ENCODE measurements around the gene AHRR.

Gene AHRR

DNA sequence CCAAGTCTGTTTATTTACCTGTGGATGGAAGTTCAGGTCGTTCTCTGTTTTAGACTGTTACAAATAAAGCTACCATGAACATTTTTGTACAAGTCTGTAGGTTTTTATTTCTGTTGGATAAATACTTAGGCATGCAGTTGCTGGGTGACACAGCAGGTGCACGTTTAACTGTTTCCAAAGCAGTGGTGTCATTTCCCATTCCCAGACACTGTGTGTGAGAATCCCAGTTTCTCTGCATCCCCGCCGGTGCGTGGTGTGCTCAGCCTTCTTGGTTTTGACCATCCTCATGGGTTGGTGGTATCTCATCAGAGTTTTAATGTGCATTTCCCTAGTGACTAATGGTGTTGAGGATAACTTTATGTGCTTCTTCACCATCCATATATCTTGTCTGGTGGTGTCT lies 27.2 kb downstream of the AHRR start:
- Histone ChIP-seq H3K36me3 (ENCODE audit: control insufficient read depth, insufficient read depth, low read length) (no peaks in the 10 kb centered on the region), H3K27me3 (ENCODE audit: control insufficient read depth, insufficient read depth, low read length) (peaks cover 5% of the 10 kb centered on the region; the same call in 1 of the 2 replicates), H3K9me3 (ENCODE audit: control insufficient read depth, insufficient read depth, low read length) (no peaks in the 10 kb centered on the region), H3K9ac (ENCODE audit: low read depth, low read length) (no peak overlapping the region), H3K4me3 (ENCODE audit: low read depth, low read length) (no peak overlapping the region), H3K4me1 (ENCODE audit: control insufficient read depth, insufficient read depth, low read length) (peaks cover 16% of the 10 kb centered on the region), H3K27ac (ENCODE audit: low read depth, low read length) (no peak overlapping the region)

DNA sequence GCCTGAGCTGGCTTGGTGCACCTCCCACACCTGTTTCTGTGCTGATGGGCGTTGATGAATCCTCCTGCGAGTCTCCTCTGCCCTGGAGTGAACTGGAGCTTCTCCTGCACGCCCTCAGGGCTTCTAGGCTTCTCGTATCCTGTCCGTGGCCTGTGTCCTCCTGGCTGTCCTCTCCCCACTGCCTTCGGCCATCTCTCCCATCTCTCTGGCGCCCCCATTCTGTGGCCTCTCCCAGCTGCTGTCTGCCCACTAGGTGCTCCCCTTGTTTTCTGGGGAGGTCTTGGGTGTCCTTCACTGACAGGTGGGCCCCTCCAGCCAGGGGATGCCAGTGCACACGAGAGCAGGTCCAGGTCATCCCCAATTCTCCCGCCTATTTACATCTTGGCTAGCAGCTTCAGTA lies 28.8 kb downstream of the AHRR start:
- no peaks in the 10 kb centered on the region for H3K9me3 ChIP-seq (ENCODE audit: control insufficient read depth, insufficient read depth, low read length)

DNA sequence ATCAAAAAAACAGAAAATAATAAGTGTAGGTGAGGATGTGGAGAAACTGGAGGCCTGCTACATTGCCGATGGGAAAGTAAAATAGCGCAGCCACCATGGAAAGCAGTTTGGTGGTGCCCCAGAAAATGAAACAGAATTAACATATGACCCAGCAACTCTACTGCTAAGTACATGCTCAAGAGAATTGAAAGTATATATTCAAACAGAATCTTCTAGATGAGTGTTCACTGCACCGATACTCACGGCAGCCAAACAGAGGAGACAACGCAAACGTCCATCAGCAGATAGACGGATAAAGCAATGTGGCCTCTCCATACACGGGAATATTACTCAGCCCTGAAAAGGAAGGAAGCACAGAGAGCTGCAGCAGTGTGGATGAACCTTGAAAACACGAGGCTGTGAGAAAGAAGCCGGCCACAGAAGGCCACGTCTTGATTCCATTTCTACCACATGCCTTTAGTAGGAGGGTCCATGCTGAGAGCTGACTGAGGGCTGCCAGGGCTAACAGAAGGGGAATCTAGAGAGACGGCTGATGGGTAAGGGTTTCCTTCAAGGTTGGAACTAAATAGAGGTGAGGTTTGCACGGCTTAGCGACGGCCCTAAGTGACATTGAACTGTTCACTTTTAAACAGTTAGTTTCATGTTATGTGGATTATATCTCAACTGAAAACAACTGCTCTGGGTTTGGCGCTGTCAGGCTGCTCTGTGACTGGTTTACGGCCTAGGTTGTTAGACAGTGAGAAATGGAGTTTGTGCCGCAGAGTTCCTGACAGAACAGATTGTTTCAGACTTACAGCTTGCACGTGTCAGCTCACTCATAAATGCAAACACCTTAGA lies 29.8 kb downstream of the AHRR start:
- H3K27ac ChIP-seq (ENCODE audit: low read depth, low read length): no peak overlapping the region
- no peak overlapping the region for H3K4me3 ChIP-seq (ENCODE audit: low read depth, low read length)
- H3K27me3 ChIP-seq (ENCODE audit: control insufficient read depth, insufficient read depth, low read length): no peaks in the 10 kb centered on the region
- H3K4me1 ChIP-seq (ENCODE audit: control insufficient read depth, insufficient read depth, low read length): peaks cover 7% of the 10 kb centered on the region
- H3K9ac ChIP-seq (ENCODE audit: low read depth, low read length): no peak overlapping the region
- no peaks in the 10 kb centered on the region for H3K9me3 ChIP-seq (ENCODE audit: control insufficient read depth, insufficient read depth, low read length)
- no peaks in the 10 kb centered on the region for H3K36me3 ChIP-seq (ENCODE audit: control insufficient read depth, insufficient read depth, low read length)

More for the DNA sequence above, 28.8 kb downstream of the AHRR start:
- Histone ChIP-seq H3K36me3 (ENCODE audit: control insufficient read depth, insufficient read depth, low read length) (no peaks in the 10 kb centered on the region), H3K4me1 (ENCODE audit: control insufficient read depth, insufficient read depth, low read length) (peaks cover 16% of the 10 kb centered on the region), H3K27me3 (ENCODE audit: control insufficient read depth, insufficient read depth, low read length) (no peaks in the 10 kb centered on the region), H3K4me3 (ENCODE audit: low read depth, low read length) (no peak overlapping the region), H3K9ac (ENCODE audit: low read depth, low read length) (no peak overlapping the region), H3K27ac (ENCODE audit: low read depth, low read length) (no peak overlapping the region)

DNA sequence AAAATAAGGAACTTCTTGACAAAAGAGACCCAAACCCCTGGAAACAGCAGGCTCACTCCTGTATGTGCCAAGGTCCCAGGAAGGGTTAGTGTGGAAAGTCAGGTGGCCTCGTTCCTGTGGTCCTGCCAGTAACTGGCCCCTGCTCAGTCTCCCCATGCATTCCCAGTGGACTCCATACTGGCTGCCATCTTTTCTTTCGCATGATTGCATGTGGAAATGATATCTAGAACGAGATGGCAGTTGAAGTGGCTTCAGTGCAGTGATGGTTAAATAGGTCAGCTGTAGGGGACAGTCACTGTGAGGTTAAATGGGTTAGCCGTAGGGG lies 30.4 kb downstream of the AHRR start:
- H3K36me3 ChIP-seq (ENCODE audit: control insufficient read depth, insufficient read depth, low read length): no peaks in the 10 kb centered on the region
- 0 out of 2 replicates have a peak, but pooled peaks cover 1% of the 10 kb centered on the region for H3K4me1 ChIP-seq (ENCODE audit: control insufficient read depth, insufficient read depth, low read length)
- H3K9ac ChIP-seq (ENCODE audit: low read depth, low read length): no peak overlapping the region
- H3K27me3 ChIP-seq (ENCODE audit: control insufficient read depth, insufficient read depth, low read length): no peaks in the 10 kb centered on the region
- no peaks in the 10 kb centered on the region for H3K9me3 ChIP-seq (ENCODE audit: control insufficient read depth, insufficient read depth, low read length)
- no peak overlapping the region for H3K27ac ChIP-seq (ENCODE audit: low read depth, low read length)
- no peak overlapping the region for H3K4me3 ChIP-seq (ENCODE audit: low read depth, low read length)

DNA sequence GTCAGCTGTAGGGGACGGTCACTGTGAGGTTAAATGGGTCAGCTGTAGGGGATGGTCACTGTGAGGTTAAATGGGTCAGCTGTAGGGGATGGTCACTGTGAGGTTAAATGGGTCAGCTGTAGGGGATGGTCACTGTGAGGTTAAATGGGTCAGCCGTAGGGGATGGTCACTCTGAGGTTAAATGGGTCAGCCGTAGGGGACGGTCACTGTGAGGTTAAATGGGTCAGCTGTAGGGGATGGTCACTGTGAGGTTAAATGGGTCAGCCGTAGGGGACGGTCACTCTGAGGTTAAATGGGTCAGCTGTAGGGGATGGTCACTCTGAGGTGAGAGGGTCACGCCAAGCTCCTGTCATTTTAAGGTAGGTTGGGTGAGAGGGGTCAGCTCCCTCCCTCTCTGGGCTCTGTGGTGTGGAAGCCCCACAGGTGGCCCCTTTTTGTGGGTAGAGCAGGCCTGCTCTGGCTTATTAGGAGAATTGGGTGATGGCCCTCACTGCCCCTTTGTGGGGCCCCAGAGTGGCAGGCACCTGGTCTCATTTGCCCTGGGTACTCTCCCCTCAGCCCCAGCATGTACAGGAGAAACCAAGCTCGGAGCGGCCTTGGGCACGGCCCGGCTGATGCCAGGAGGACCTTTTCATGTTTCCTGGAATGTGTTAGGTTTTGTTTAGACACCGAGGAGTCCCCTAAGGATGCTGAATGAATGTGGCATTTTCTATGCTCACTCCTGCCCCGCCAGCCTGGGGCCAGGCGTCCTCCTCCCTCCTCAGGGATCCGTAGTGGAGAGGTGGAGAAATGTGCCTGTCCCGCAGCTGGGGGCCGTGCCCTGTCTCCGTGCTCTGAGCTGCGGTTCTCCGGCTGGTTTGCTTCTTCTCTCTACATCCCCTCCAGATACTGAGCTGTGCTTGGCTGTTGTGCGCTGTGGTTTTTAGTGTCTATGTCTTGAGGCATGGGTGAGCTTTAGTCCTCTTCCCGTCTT lies 31.4 kb downstream of the AHRR start:
- no peak overlapping the region for H3K27ac ChIP-seq (ENCODE audit: low read depth, low read length)
- no peak overlapping the region for H3K4me3 ChIP-seq (ENCODE audit: low read depth, low read length)
- H3K27me3 ChIP-seq (ENCODE audit: control insufficient read depth, insufficient read depth, low read length): no peaks in the 10 kb centered on the region
- no peaks in the 10 kb centered on the region for H3K9me3 ChIP-seq (ENCODE audit: control insufficient read depth, insufficient read depth, low read length)
- no peaks in the 10 kb centered on the region for H3K4me1 ChIP-seq (ENCODE audit: control insufficient read depth, insufficient read depth, low read length)
- H3K9ac ChIP-seq (ENCODE audit: low read depth, low read length): no peak overlapping the region
- no peaks in the 10 kb centered on the region for H3K36me3 ChIP-seq (ENCODE audit: control insufficient read depth, insufficient read depth, low read length)

DNA sequence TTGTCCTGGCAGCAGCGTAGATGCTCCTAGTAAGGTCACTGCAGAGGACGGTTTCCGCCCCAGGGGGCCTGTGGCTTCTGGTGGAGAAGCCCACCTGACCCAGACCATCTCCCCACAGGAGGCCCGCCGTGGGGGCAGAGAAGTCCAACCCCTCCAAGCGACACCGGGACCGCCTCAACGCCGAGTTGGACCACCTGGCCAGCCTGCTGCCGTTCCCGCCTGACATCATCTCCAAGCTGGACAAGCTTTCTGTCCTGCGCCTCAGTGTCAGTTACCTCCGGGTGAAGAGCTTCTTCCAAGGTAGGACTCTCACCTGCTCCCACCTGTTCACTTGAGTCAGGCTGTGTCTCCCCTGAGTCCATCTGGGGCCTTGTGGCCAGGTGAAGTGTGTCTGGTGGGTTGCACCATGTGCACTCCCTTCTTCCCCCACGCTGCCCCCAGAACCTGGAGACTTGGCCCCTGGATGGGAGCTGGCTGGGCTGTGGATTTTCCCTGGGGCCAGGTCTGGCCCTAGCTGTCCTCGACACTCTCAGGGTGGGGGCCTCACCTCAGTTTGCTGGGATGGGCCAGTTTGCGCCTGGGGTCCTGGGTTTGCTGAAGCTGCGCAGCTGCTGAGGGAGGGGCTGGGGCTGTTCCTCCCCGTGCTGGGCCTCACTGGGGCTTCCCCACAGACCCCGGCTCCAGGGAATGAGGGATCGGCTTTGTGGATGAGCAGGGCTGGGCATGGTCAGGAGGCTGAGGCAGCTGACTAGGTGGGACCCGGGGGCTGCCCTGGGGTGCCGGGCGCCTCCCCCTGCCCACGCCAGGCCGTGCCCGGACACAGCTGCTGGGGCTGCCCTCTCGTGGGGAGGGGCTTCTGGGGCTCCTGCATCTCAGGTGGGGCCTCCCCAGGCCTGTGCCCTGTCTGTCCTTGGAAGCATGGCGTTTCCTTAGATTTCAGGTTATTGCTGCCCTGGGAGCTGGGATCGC lies 32.4 kb downstream of the AHRR start:
- Histone ChIP-seq H3K9me3 (ENCODE audit: control insufficient read depth, insufficient read depth, low read length) (no peaks in the 10 kb centered on the region), H3K4me1 (ENCODE audit: control insufficient read depth, insufficient read depth, low read length) (no peaks in the 10 kb centered on the region), H3K27me3 (ENCODE audit: control insufficient read depth, insufficient read depth, low read length) (no peaks in the 10 kb centered on the region), H3K4me3 (ENCODE audit: low read depth, low read length) (no peak overlapping the region), H3K9ac (ENCODE audit: low read depth, low read length) (no peak overlapping the region), H3K36me3 (ENCODE audit: control insufficient read depth, insufficient read depth, low read length) (no peaks in the 10 kb centered on the region), H3K27ac (ENCODE audit: low read depth, low read length) (no peak overlapping the region)

DNA sequence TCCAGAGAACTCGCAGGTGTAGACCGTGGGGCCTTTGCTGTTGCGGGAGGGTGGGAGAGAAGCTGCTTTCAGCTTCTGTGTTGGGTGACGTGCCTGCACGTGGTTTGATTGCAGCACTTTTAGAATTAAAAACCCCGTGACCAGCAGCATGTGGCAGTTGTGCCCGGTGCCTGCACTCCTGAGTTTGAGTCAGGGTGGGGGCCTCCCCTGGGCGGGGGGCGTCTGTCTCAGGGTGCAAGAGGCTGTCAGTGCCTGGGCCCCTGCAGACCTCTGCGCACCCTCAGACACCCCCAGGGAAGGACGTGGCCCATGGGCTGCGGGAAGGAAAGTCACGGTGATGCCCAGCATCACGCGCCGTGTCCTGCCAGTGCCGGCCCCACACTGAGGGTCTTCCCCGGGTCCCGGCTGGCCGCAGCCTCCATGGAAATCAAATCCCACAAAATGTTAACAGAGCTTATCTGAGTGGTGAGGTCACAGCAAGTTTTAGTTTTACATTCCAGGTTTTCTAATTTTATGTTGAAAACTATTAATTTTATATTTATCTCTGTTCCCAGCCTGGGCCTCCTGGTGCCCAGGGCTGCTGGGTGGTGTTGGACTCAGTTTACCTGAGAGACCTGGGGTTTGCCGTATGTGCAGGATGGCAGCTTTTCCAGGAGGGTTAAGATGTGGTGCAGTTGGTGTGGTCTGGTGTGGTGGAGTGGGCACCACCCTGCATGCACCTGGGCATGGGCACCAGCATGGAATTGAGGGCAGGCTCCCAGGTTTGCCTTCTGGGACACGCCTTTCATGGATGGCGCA lies 33.3 kb downstream of the AHRR start:
- no peak overlapping the region for H3K27ac ChIP-seq (ENCODE audit: low read depth, low read length)
- no peaks in the 10 kb centered on the region for H3K36me3 ChIP-seq (ENCODE audit: control insufficient read depth, insufficient read depth, low read length)
- no peaks in the 10 kb centered on the region for H3K9me3 ChIP-seq (ENCODE audit: control insufficient read depth, insufficient read depth, low read length)
- H3K4me3 ChIP-seq (ENCODE audit: low read depth, low read length): no peak overlapping the region
- no peak overlapping the region for H3K9ac ChIP-seq (ENCODE audit: low read depth, low read length)
- no peaks in the 10 kb centered on the region for H3K27me3 ChIP-seq (ENCODE audit: control insufficient read depth, insufficient read depth, low read length)
- H3K4me1 ChIP-seq (ENCODE audit: control insufficient read depth, insufficient read depth, low read length): no peaks in the 10 kb centered on the region

DNA sequence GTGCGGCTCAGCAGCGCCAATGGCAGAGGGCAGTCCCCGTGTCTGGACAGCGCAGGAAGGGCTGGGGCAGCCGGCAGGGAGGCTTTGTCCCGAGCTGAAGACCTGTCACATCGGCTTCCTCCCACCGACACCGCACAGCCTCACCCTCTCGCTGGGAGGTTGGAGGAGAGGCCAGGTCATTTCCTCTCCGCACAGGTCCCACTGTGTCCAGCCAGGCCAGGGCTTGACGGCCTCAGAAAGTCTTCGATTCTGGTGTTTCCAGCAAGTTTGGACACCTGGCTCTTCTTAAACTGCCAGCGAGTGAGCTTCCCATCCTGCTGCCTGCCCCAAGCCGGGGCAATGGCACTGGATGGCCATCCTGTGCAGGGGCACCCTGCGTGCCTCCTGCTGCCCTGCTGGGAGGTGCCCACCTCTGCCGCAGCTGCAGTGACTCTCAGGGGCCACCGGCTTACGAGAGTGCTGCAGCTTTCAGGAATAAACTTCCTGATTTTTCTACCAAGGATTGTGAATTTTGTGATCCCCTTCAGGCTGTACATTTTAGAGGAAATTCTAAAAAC lies 33.9 kb downstream of the AHRR start:
- Histone ChIP-seq H3K36me3 (ENCODE audit: control insufficient read depth, insufficient read depth, low read length) (no peaks in the 10 kb centered on the region), H3K27me3 (ENCODE audit: control insufficient read depth, insufficient read depth, low read length) (no peaks in the 10 kb centered on the region), H3K9ac (ENCODE audit: low read depth, low read length) (no peak overlapping the region), H3K4me3 (ENCODE audit: low read depth, low read length) (no peak overlapping the region), H3K4me1 (ENCODE audit: control insufficient read depth, insufficient read depth, low read length) (no peaks in the 10 kb centered on the region), H3K9me3 (ENCODE audit: control insufficient read depth, insufficient read depth, low read length) (no peaks in the 10 kb centered on the region), H3K27ac (ENCODE audit: low read depth, low read length) (no peak overlapping the region)

DNA sequence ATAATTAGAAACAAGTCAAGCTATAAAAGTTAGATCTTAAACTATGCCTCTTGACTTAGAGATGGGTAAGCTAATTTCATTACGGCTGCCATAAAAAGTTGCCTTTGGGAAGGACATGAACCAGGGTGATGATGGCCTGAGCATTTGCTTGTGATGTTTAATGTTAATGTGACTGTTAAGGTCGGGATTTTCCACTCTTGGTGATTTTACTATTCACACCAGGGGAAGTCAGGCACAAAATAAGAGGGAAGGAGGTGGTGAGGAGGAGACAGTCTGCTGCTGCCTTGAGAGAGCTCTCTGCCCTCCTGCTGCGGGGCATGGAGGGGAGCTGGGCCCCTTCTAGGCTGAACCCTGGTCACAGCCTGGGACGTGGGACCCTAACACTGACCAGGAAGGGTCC lies 34.4 kb downstream of the AHRR start:
- no peaks in the 10 kb centered on the region for H3K9me3 ChIP-seq (ENCODE audit: control insufficient read depth, insufficient read depth, low read length)

More for the DNA sequence above, 34.4 kb downstream of the AHRR start:
- Histone ChIP-seq H3K36me3 (ENCODE audit: control insufficient read depth, insufficient read depth, low read length) (no peaks in the 10 kb centered on the region), H3K27me3 (ENCODE audit: control insufficient read depth, insufficient read depth, low read length) (no peaks in the 10 kb centered on the region), H3K4me3 (ENCODE audit: low read depth, low read length) (no peak overlapping the region), H3K27ac (ENCODE audit: low read depth, low read length) (no peak overlapping the region), H3K9ac (ENCODE audit: low read depth, low read length) (no peak overlapping the region), H3K4me1 (ENCODE audit: control insufficient read depth, insufficient read depth, low read length) (no peaks in the 10 kb centered on the region)

Data from HUES48 (cell line).